Measurements from ENCODE around the gene ZNF335. TPM values are rescaled to one million over a fixed set of nuclear protein-coding genes. Genes with fewer than 3 reads are reported as not detected.
A peak's percentile ranks its signal among the peaks of the same experiment; 100 is the strongest.

Gene ZNF335
- total and polyA plus RNA-seq, 2 of the 13 experiments (the other 11 are each of a cell fraction or from before 2014, with no cell fraction given), result 9.7 to 13.7 TPM

DNA sequence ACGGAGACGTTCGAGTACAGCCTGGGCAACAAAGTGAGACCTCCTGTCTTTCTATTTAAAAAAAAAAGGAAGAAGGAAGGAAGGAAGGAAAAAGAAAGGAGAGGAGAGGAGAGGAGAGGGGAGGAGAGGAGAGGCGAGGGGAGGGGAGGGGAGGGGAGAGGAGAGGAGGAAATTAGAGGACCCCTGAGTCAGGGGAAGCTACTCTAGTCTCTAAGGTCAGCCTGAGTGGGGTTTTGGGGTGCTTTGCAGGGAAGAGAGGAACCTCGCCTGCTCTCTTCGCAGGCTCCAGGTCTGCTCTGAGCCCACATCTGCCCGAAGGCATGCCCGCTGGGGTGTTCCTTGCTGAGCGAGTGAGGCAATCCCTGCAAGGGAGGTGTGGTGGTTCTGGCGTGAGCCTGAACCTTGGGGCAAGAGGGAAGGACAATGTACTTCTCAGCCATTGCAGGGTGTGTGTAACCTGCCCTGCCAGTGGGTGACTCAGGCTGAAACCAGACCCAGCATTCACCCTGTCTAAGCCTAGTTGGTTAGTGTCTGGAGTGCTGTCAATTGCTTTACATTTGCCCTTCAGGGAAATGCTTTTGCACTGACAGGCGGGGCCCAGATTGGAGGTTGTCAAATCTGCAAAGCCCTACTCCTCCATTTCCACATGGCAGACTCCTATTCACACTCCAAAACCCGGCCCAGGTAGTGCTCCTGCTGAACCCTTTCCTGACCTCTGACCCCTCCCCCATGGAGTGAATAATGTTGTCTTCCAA, 21.4 kb upstream of the ZNF335 start (continued):
- TF ChIP-seq, protein P1, sequence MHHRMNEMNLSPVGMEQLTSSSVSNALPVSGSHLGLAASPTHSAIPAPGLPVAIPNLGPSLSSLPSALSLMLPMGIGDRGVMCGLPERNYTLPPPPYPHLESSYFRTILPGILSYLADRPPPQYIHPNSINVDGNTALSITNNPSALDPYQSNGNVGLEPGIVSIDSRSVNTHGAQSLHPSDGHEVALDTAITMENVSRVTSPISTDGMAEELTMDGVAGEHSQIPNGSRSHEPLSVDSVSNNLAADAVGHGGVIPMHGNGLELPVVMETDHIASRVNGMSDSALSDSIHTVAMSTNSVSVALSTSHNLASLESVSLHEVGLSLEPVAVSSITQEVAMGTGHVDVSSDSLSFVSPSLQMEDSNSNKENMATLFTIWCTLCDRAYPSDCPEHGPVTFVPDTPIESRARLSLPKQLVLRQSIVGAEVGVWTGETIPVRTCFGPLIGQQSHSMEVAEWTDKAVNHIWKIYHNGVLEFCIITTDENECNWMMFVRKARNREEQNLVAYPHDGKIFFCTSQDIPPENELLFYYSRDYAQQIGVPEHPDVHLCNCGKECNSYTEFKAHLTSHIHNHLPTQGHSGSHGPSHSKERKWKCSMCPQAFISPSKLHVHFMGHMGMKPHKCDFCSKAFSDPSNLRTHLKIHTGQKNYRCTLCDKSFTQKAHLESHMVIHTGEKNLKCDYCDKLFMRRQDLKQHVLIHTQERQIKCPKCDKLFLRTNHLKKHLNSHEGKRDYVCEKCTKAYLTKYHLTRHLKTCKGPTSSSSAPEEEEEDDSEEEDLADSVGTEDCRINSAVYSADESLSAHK (CRISPR knock-in tag; IDR thresholded peaks at IDR 0.05; ENCODE audit: borderline replicate concordance), result no peak
- TF ChIP-seq, protein P2, sequence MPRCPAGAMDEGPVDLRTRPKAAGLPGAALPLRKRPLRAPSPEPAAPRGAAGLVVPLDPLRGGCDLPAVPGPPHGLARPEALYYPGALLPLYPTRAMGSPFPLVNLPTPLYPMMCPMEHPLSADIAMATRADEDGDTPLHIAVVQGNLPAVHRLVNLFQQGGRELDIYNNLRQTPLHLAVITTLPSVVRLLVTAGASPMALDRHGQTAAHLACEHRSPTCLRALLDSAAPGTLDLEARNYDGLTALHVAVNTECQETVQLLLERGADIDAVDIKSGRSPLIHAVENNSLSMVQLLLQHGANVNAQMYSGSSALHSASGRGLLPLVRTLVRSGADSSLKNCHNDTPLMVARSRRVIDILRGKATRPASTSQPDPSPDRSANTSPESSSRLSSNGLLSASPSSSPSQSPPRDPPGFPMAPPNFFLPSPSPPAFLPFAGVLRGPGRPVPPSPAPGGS (CRISPR knock-in tag; IDR thresholded peaks at IDR 0.05), result no peak
- TF ChIP-seq, protein P3, sequence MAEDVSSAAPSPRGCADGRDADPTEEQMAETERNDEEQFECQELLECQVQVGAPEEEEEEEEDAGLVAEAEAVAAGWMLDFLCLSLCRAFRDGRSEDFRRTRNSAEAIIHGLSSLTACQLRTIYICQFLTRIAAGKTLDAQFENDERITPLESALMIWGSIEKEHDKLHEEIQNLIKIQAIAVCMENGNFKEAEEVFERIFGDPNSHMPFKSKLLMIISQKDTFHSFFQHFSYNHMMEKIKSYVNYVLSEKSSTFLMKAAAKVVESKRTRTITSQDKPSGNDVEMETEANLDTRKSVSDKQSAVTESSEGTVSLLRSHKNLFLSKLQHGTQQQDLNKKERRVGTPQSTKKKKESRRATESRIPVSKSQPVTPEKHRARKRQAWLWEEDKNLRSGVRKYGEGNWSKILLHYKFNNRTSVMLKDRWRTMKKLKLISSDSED (CRISPR knock-in tag; IDR thresholded peaks at IDR 0.05), result no peak
- TF ChIP-seq ZMYM3 (CRISPR knock-in tag; IDR thresholded peaks at IDR 0.05) (0 out of 2 replicates have a peak, but pooled peaks have one; percentile 35), ISX (CRISPR knock-in tag; conservative IDR thresholded peaks at IDR 0.05) (no peak), MIER3 (CRISPR knock-in tag; IDR thresholded peaks at IDR 0.05; ENCODE audit: borderline replicate concordance) (no peak), FOSL2 (CRISPR knock-in tag; IDR thresholded peaks at IDR 0.05) (peak; percentile 53; the same call in 1 of the 2 replicates), PITX1 (CRISPR knock-in tag; IDR thresholded peaks at IDR 0.05) (0 out of 2 replicates have a peak, but pooled peaks have one; percentile 24), EP300 (IDR thresholded peaks at IDR 0.05; ENCODE audit: low read depth in 2 of 2, low read length in 2 of 2) (peak in 1 of 2 experiments; percentile 37; a peak in 1 of 4 replicates), EP300 (CRISPR knock-in tag; IDR thresholded peaks at IDR 0.05; ENCODE audit: borderline replicate concordance) (no peak), ATF7 (IDR thresholded peaks at IDR 0.05) (no peak), ATF7 (CRISPR knock-in tag; IDR thresholded peaks at IDR 0.05) (no peak), SOX6 (IDR thresholded peaks at IDR 0.05) (no peak), SOX6 (CRISPR knock-in tag; IDR thresholded peaks at IDR 0.05) (0 out of 2 replicates have a peak, but pooled peaks have one; percentile 17)
- TF ChIP-seq, protein P4, sequence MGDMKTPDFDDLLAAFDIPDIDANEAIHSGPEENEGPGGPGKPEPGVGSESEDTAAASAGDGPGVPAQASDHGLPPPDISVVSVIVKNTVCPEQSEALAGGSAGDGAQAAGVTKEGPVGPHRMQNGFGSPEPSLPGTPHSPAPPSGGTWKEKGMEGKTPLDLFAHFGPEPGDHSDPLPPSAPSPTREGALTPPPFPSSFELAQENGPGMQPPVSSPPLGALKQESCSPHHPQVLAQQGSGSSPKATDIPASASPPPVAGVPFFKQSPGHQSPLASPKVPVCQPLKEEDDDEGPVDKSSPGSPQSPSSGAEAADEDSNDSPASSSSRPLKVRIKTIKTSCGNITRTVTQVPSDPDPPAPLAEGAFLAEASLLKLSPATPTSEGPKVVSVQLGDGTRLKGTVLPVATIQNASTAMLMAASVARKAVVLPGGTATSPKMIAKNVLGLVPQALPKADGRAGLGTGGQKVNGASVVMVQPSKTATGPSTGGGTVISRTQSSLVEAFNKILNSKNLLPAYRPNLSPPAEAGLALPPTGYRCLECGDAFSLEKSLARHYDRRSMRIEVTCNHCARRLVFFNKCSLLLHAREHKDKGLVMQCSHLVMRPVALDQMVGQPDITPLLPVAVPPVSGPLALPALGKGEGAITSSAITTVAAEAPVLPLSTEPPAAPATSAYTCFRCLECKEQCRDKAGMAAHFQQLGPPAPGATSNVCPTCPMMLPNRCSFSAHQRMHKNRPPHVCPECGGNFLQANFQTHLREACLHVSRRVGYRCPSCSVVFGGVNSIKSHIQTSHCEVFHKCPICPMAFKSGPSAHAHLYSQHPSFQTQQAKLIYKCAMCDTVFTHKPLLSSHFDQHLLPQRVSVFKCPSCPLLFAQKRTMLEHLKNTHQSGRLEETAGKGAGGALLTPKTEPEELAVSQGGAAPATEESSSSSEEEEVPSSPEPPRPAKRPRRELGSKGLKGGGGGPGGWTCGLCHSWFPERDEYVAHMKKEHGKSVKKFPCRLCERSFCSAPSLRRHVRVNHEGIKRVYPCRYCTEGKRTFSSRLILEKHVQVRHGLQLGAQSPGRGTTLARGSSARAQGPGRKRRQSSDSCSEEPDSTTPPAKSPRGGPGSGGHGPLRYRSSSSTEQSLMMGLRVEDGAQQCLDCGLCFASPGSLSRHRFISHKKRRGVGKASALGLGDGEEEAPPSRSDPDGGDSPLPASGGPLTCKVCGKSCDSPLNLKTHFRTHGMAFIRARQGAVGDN (CRISPR knock-in tag; IDR thresholded peaks at IDR 0.05), result peak; percentile 41
- TF ChIP-seq, protein P5, sequence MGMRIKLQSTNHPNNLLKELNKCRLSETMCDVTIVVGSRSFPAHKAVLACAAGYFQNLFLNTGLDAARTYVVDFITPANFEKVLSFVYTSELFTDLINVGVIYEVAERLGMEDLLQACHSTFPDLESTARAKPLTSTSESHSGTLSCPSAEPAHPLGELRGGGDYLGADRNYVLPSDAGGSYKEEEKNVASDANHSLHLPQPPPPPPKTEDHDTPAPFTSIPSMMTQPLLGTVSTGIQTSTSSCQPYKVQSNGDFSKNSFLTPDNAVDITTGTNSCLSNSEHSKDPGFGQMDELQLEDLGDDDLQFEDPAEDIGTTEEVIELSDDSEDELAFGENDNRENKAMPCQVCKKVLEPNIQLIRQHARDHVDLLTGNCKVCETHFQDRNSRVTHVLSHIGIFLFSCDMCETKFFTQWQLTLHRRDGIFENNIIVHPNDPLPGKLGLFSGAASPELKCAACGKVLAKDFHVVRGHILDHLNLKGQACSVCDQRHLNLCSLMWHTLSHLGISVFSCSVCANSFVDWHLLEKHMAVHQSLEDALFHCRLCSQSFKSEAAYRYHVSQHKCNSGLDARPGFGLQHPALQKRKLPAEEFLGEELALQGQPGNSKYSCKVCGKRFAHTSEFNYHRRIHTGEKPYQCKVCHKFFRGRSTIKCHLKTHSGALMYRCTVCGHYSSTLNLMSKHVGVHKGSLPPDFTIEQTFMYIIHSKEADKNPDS (CRISPR knock-in tag; IDR thresholded peaks at IDR 0.05), result no peak

Data from HepG2 (cell line).